ENCODE results near the gene SETD7.

SETD7 gene

DNA sequence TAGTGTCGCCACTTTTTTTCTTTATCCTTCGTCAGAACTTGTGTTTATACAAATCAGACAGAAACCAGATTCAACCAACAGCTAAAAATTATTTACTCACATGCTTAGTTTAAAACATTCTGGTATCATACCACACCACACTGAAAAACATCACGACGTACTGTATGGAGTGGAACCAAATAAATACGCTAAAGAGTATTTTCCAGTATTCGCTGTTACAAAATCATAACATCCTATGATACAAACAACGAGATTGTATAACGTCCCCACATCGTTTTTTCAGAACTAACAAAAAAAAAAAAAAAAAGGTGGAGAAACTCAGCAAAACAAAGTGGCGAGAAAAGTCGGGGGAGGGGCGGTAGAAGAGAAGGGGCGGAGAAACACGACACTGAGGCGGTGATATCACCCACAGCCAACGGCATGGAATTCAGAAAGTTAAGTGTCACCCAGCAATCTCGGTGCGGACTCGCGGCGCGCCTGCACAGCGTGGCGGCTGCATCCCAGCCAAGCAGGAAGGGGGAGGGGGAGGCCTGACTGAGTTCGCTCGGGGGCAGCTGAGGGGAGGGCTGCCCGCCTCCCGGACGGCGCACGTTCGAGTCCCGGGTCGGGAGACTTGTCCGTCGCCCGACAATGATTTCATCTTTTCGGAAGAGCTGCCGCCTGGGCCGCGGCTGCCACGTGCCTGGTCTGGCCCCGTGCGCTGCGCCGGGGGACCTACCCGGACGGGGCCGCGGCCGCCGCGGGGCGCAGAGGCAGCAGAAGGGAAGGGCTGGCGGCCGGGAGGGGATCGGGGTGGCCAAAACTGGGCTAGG, 920 bp downstream of the SETD7 start:
- ChIA-PET CTCF (interaction anchor here (2.4 kb wide), 1 partner anchor 24 kb away, joined by 17 read pairs; no protein-coding TSS in a partner anchor), POLR2A (no interaction called here)
- TF ChIP-seq, protein P1, sequence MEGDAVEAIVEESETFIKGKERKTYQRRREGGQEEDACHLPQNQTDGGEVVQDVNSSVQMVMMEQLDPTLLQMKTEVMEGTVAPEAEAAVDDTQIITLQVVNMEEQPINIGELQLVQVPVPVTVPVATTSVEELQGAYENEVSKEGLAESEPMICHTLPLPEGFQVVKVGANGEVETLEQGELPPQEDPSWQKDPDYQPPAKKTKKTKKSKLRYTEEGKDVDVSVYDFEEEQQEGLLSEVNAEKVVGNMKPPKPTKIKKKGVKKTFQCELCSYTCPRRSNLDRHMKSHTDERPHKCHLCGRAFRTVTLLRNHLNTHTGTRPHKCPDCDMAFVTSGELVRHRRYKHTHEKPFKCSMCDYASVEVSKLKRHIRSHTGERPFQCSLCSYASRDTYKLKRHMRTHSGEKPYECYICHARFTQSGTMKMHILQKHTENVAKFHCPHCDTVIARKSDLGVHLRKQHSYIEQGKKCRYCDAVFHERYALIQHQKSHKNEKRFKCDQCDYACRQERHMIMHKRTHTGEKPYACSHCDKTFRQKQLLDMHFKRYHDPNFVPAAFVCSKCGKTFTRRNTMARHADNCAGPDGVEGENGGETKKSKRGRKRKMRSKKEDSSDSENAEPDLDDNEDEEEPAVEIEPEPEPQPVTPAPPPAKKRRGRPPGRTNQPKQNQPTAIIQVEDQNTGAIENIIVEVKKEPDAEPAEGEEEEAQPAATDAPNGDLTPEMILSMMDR (IDR thresholded peaks at IDR 0.05; ENCODE audit: control extremely low read depth, extremely low read depth, low read depth, missing control alignments), result no peak
- DNase-seq (ENCODE audit: extremely low spot score), result peak; percentile 49

DNA sequence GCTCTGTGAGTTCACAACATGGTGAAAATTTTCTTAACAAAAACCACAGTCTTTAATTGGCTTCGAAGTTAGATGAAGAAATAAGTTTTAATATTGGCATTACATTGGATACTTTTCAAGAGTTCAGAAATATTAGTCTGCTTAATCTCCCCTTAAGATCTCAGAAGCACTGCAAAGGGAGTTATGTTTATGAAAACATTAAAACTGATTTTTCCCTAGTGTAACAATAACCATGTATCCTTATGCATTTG, 1.5 kb downstream of the SETD7 start:
- CTCF ChIA-PET, result interaction anchor here (0.8 to 2.4 kb wide), 2 partner anchors 23 to 62 kb away, joined by 3 to 17 read pairs; no protein-coding TSS in a partner anchor
- POLR2A ChIA-PET, result no interaction called here
- TF ChIP-seq, protein P1 (IDR thresholded peaks at IDR 0.05; ENCODE audit: control extremely low read depth, extremely low read depth, low read depth, missing control alignments), result no peak
- no peak for DNase-seq (ENCODE audit: extremely low spot score)

DNA sequence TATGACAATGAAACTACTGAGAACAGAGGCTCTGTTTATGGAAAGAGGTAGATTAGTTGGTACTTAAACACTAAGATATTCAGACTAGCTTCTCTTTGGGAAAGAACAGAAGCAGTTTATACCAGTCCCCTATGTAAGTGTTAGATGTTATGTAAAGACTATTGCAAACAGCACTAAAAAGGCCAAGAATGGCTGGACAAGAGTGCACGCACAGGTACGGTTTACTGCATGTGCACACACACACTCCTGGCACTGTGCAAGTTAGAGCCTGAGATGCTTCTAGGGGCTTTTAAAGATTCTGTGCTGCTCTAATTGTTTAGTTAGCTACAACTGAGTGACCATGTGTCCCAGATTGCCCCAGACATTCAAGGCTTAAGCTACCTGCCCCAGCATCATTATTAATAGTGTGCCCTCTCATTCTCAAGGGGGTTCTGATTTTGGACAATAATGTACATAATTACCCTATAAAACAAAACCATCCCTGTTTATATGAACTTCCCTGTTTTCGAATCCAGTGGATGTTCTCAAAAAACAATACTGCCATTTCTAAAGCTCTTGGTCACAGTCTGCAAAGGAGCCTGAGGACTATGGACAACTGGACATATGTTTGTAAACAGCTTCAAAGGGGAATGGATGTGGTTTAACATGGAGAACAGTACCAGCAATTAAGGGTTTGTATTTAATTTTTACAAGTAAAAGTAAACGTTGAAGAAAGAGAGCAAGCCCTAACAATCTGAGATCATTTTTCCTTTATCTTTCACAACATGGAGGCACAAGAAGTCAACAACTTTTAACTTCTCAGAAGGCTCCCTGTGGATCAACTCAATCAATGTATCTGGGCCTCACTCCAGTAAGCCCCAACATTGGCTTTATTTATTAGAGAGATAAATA, 2.0 kb downstream of the SETD7 start:
- ChIA-PET POLR2A (no interaction called here), CTCF (interaction anchor here (0.8 to 2.4 kb wide), 6 partner anchors 9 to 523 kb away, joined by 3 to 17 read pairs (median 4); no protein-coding TSS in a partner anchor)
- DNase-seq (ENCODE audit: extremely low spot score), result no peak
- TF ChIP-seq, protein P1 (IDR thresholded peaks at IDR 0.05; ENCODE audit: control extremely low read depth, extremely low read depth, low read depth, missing control alignments), result no peak

DNA sequence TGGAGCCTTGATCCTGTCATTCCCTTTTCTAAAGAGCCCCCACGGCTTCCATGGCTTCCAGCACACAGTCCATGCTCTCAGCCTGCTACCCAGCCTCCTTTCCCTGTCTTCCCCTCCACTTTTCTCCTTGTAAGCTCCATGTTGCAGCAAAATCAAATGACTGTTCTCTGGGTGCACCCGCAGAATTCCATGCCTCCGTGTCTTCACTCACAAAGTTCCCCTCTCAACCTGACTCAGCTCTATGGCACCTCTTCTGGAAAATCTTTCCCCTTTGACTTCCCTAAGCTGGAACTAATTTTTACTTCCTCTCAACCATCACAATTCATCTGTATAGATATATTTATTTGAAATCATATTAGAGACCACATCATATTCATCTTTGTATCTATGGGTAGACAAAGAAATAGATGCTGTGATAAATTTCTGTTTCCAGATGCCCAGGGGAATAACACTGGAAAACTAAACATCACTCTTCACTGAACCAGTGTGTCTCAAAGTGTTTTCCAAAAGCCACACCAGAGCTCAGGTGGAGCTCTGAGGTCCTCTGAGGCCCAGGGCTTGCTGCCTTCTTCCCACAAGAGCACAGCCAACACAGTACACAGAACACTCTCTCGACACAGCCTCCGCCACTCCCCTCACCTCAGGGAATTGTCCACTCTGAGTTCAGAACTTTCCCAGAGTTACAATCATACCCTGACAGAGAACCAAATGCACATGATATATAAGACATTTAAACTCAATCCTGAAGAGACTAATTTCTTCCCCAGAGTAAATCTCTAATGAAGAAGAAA, 3.3 kb downstream of the SETD7 start:
- TF ChIP-seq, protein P1 (IDR thresholded peaks at IDR 0.05; ENCODE audit: control extremely low read depth, extremely low read depth, low read depth, missing control alignments), result no peak
- no peak for DNase-seq (ENCODE audit: extremely low spot score)
- CTCF ChIA-PET, result interaction anchor here (1.0 to 2.4 kb wide), 4 partner anchors 11 to 257 kb away, joined by 3 to 17 read pairs (median 4); no protein-coding TSS in a partner anchor
- POLR2A ChIA-PET, result no interaction called here

DNA sequence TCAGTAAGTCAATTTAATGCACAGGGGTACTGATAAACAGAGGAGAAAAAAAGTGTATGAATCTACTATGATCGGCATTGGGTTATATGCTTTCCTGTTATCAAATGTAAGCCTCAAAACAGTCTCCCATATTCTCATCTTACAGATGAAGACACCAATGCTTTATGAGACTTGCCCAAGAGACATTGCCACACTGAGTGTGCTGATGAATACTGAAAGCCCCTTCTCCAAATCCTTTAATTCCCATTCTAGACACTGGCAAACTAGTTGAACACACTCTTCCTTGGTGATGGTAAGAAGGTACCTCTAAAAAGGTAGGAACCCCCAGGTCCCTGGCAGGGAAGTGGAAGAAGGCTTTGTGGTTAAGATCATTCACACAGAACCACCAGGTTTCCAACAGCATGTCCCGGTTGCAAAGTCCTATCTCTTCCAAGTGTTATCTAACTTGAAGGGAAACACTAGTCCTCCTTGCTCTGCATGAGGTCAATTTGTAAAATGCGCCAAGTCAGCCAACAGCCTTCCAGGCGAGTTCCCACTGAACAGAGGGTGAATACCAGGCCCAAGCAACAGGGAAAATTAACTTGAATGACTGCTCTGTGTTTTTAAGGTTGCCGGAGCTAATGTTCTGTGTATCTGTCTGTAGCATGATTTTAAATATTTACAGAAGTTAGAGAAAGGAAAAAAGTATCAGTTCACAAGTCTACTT, 5.1 kb downstream of the SETD7 start:
- POLR2A ChIA-PET, result no interaction called here
- TF ChIP-seq, protein P1 (IDR thresholded peaks at IDR 0.05; ENCODE audit: control extremely low read depth, extremely low read depth, low read depth, missing control alignments), result no peak
- CTCF ChIA-PET, result interaction anchor here (3.5 kb wide), 1 partner anchor 20 kb away, joined by 11 read pairs; no protein-coding TSS in a partner anchor
- no peak for DNase-seq (ENCODE audit: extremely low spot score)
